MCF 10A (cell line): ENCODE measurements around the gene IQUB. TPM values are rescaled to one million over a fixed set of nuclear protein-coding genes. Genes with fewer than 3 reads are reported as not detected.
A peak's percentile ranks its signal among the peaks of the same experiment; 100 is the strongest.

Source experiments
- BruUV-seq: library from RNA; stranded (reverse); fragments of 400-500 nt; replicated peaks from 2 replicates; lab custom pipeline; 2021; lab: Mats Ljungman, UMichigan
- CTCF ChIA-PET: fragments of 300-600 bp; sonication (Branson Sonifier 250); formaldehyde crosslinking; extraction: SDS; loops from one replicate; lab custom pipeline; 2021; ENCODE audit warnings: antibody characterized with exemption, inconsistent platforms; lab: Yijun Ruan, JAX
- POLR2A ChIA-PET: fragments of 300-600, 350-650 bp; sonication (Branson Sonifier 250); formaldehyde crosslinking; extraction: SDS; loops from one replicate; lab custom pipeline; 2020; ENCODE audit warnings: antibody characterized with exemption, inconsistent platforms; lab: Yijun Ruan, JAX
- DNase-seq: peaks from one replicate; pipeline ENCODE4 v3.0.0-alpha.2; 2018; ENCODE audit not compliant: unreplicated experiment
- H3K27ac Mint-ChIP-seq: one replicate; pipeline ENCODE4 v1.8.0; 2022; ENCODE audit warnings: mild to moderate bottlenecking, low read depth, mixed read lengths; ENCODE audit not compliant: unreplicated experiment
- H3K27me3 Mint-ChIP-seq: one replicate; pipeline ENCODE4 v1.8.0; 2022; ENCODE audit warnings: mixed read lengths; ENCODE audit not compliant: insufficient read depth, unreplicated experiment
- H3K36me3 Mint-ChIP-seq: one replicate; pipeline ENCODE4 v1.8.0; 2022; ENCODE audit warnings: mild to moderate bottlenecking, moderate library complexity, mixed read lengths; ENCODE audit not compliant: insufficient read depth, unreplicated experiment
- H3K4me1 Mint-ChIP-seq: one replicate; pipeline ENCODE4 v1.8.0; 2022; ENCODE audit warnings: mixed read lengths; ENCODE audit not compliant: insufficient read depth, unreplicated experiment
- H3K4me3 Mint-ChIP-seq: one replicate; pipeline ENCODE4 v1.8.0; 2022; ENCODE audit warnings: mild to moderate bottlenecking, moderate library complexity, mixed read lengths; ENCODE audit not compliant: unreplicated experiment
- H3K9me3 Mint-ChIP-seq: one replicate; pipeline ENCODE4 v1.8.0; 2022; ENCODE audit warnings: mixed read lengths; ENCODE audit not compliant: unreplicated experiment
- CTCF ChIP-seq: fragments of 200-600 bp; IDR thresholded peaks from one replicate; pipeline ENCODE4 v1.8.0; 2022; ENCODE audit warnings: antibody characterized with exemption, mild to moderate bottlenecking; ENCODE audit not compliant: unreplicated experiment
- intact Hi-C: fragments of 100-400 bp; cut with micrococcal nuclease; formaldehyde crosslinking; loops from 2 replicates; pipeline ENCODE4 v1.14.1; 2022
- total RNA-seq: library from RNA; stranded (reverse); gene quantifications from 2 replicates; pipeline ENCODE4 v1.2.3, GENCODE V29; 2022

IQUB gene
- total RNA-seq, 1 experiment from 2014 or later = 0.16 TPM

- peak; percentile 77 for DNase-seq
- TF ChIP-seq CTCF = no peak
- Mint-ChIP-seq H3K36me3 (no peaks in the 10 kb centered on the region), H3K27ac (no peak overlapping the region), H3K9me3 (no peaks in the 10 kb centered on the region), H3K4me3 (no peak overlapping the region), H3K27me3 (no peaks in the 10 kb centered on the region), H3K4me1 (peaks cover 7% of the 10 kb centered on the region)
- intact Hi-C loops = no loop called here
- CTCF ChIA-PET = interaction anchor here (0.7 to 1.1 kb wide), 3 partner anchors 20 to 75 kb away, joined by 3 to 4 read pairs (median 3); no protein-coding TSS in a partner anchor
- POLR2A ChIA-PET = interaction anchor here (0.7 to 1.2 kb wide), 5 partner anchors 10 to 175 kb away, joined by 3 to 5 read pairs (median 4); no protein-coding TSS in a partner anchor
- BruUV-seq = no TSS peak
Observed at GRCh38 chr7:123460616-123461015, 73.8 kb downstream of the IQUB start.

DNA sequence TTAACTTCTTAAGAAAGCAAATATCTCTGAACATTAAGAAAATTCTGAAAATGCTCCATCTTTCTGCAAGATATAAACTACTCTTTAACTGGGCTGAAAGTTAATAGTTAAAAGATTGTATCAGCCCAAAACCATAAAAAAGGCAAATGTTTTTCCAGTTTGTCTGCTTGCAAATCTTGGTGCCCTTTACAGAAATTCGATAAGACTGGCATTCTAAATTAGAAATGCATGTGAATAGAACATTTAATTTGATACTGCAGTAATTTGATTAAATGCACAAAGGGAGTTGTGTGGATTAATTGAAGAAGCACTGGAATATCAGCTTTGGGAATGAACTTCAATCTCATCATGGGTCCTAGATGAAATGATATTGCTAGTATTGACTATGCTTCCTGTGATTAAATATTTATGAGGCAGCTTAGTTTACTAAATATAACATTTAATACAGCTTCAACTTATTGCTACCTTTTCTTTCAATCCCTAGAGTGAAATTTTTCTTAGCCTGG, 78.4 kb downstream of the IQUB start:
- H3K4me1 Mint-ChIP-seq = peaks cover 5% of the 10 kb centered on the region
- DNase-seq = no peak
- no peak overlapping the region for H3K4me3 Mint-ChIP-seq
- peaks cover 10% of the 10 kb centered on the region for H3K9me3 Mint-ChIP-seq
- H3K27ac Mint-ChIP-seq = no peak overlapping the region
- no peaks in the 10 kb centered on the region for H3K27me3 Mint-ChIP-seq
- ChIA-PET CTCF (no interaction called here), POLR2A (interaction anchor here (1.1 kb wide), 1 partner anchor 45 kb away, joined by 5 read pairs; no protein-coding TSS in a partner anchor)
- intact Hi-C loops = no loop called here
- no peaks in the 10 kb centered on the region for H3K36me3 Mint-ChIP-seq
- TF ChIP-seq CTCF = no peak
- no TSS peak for BruUV-seq

GRCh38 chr7:123440101-123440548, 94.3 kb downstream of the IQUB start:
- H3K27me3 Mint-ChIP-seq = no peaks in the 10 kb centered on the region
- intact Hi-C loops = no loop called here
- ChIA-PET CTCF (interaction anchor here (0.6 kb wide), 1 partner anchor 160 kb away, joined by 3 read pairs; no protein-coding TSS in a partner anchor), POLR2A (no interaction called here)
- no TSS peak for BruUV-seq
- H3K9me3 Mint-ChIP-seq = no peaks in the 10 kb centered on the region
- no peak overlapping the region for H3K4me3 Mint-ChIP-seq
- no peak overlapping the region for H3K27ac Mint-ChIP-seq
- TF ChIP-seq CTCF = no peak
- DNase-seq = no peak
- no peaks in the 10 kb centered on the region for H3K36me3 Mint-ChIP-seq
- H3K4me1 Mint-ChIP-seq = no peaks in the 10 kb centered on the region

GRCh38 chr7:123439191-123439590, 95.2 kb downstream of the IQUB start:
- TF ChIP-seq CTCF = no peak
- no TSS peak for BruUV-seq
- Mint-ChIP-seq H3K9me3 (no peaks in the 10 kb centered on the region), H3K27me3 (no peaks in the 10 kb centered on the region), H3K27ac (no peak overlapping the region), H3K36me3 (no peaks in the 10 kb centered on the region), H3K4me3 (no peak overlapping the region), H3K4me1 (no peaks in the 10 kb centered on the region)
- POLR2A ChIA-PET = no interaction called here
- CTCF ChIA-PET = interaction anchor here (1.1 kb wide), 1 partner anchor 18 kb away, joined by 3 read pairs; no protein-coding TSS in a partner anchor
- intact Hi-C loops = no loop called here
- DNase-seq = no peak
